Pancreas (tissue), 10 donors: ENCODE measurements around the gene LARP1B. TPM values are rescaled to one million over a fixed set of nuclear protein-coding genes. Genes with fewer than 3 reads are reported as not detected.

Source experiments
- ATAC-seq, 4 donors: fragments of 200-7000 bp; cut with Tn5 transposase; one replicate each; pipeline versions ENCODE4 v1.8.0 to v1.9.1; 2020; ENCODE audit warnings: mild to moderate bottlenecking in 4 of 4, moderate library complexity in 4 of 4
- DNase-seq, 6 donors: peaks; one replicate each; pipeline ENCODE4 v3.0.0-alpha.2; 2020
- FAIRE-seq: peaks from 2 replicates; lab custom pipeline; 2012; peaks lifted over from hg19 to GRCh38; lab: Jason Lieb, UNC
- H3K27ac ChIP-seq, 4 donors: fragments of 200-600 bp; sonication (generic); 1 replicate in 3 of 4; 2 replicates in 1 of 4; pipeline versions ENCODE4 v1.5.0 to v1.8.0; 2020
- H3K27me3 ChIP-seq, 4 donors: fragments of 200-600 bp; one replicate each; pipeline ENCODE4 v1.8.0; 2021
- H3K36me3 ChIP-seq, 3 donors: fragments of 200-600 bp; sonication (generic) in 1 of 3; one replicate each; pipeline versions ENCODE4 v1.5.0 to v1.8.0; 2020 to 2021
- H3K4me1 ChIP-seq, 3 donors: fragments of 200-600 bp; one replicate each; pipeline ENCODE4 v1.8.0; 2021
- H3K4me3 ChIP-seq, 4 donors: fragments of 200-600 bp; sonication (generic) in 2 of 4; one replicate each; pipeline versions ENCODE4 v1.5.0 to v1.8.0; 2020 to 2021
- H3K9me3 ChIP-seq, 4 donors: fragments of 200-600 bp; one replicate each; pipeline ENCODE4 v1.8.0; 2021
- WGBS, 2 donors: extraction: QIAGEN DNeasy Blood & Tissue Kit; methylation state at CpG; one replicate each; pipeline ENCODE4 v1.1.7; 2013; 5-methylcytosine and 5-hydroxymethylcytosine counted together
- intact Hi-C, 3 donors: fragments of 100-400 bp; cut with DNase I; formaldehyde crosslinking; loops; one replicate each; pipeline versions ENCODE4 v1.11.1 to v1.14.2; 2022
- polyA plus RNA-seq, 2 donors: library from polyadenylated mRNA; stranded (reverse); fragments of 200-250 nt; gene quantifications; one replicate each; pipeline ENCODE4 v1.2.3, GENCODE V29; 2013
- total RNA-seq, 6 donors: library from RNA; stranded (reverse); fragmentation: NEBNext Ultra II Directional in 4 of 6; extraction: Animal tissue kit (Norgen Biotek cat#: 25700) in 4 of 6; gene quantifications; one replicate each; pipeline versions ENCODE4 v1.2.1 to v1.2.4, GENCODE V29; 2021 to 2023
- TF ChIP-seq, protein P1 (sequence below), 4 donors: fragments of 200-600 bp; sonication (generic) in 3 of 4; IDR thresholded peaks; one replicate each; pipeline versions ENCODE4 v1.5.0 to v1.8.0; 2021; ENCODE audit warnings: antibody characterized with exemption in 4 of 4
- donor health status: healthy with polysubstance abuse.
- donor health status: DM: no; HTN: no; CAD: no; lungs with moderate emphysema.
- donor health status: DM: no; HTN: no; CAD: no.
- donor health status: control.
- donor health status: control.
- donor health status: Bipolar disorder and iron deficiency.
- donor health status: DM: yes; HTN: yes; CAD: no.
- donor health status: DM: no; HTN: no; CAD: no.
- donor health status: DM: no; HTN: no; CAD: no.
- donor health status: DM: yes; HTN: yes; CAD: no.

LARP1B gene
- total and polyA plus RNA-seq, 8 donors, result 19.2 to 34.2 (median 25.3) TPM

GRCh38 chr4:128158894-128159293 is 97.8 kb downstream of the LARP1B start:
- Histone ChIP-seq H3K9me3 (no peaks in the 10 kb centered on the region), H3K4me1 (peaks cover 11 to 18% (median 17%) of the 10 kb centered on the region in 3 donors), H3K27me3 (no peaks in the 10 kb centered on the region), H3K4me3 (no peak overlapping the region), H3K36me3 (no peaks in the 10 kb centered on the region), H3K27ac (no peak overlapping the region)
- ATAC-seq (no peak), DNase-seq (no peak), FAIRE-seq (no peak)
- WGBS, 2 donors, result 95 to 97% methylated on average over 2 of the region's 2 CpGs
- TF ChIP-seq, protein P1, sequence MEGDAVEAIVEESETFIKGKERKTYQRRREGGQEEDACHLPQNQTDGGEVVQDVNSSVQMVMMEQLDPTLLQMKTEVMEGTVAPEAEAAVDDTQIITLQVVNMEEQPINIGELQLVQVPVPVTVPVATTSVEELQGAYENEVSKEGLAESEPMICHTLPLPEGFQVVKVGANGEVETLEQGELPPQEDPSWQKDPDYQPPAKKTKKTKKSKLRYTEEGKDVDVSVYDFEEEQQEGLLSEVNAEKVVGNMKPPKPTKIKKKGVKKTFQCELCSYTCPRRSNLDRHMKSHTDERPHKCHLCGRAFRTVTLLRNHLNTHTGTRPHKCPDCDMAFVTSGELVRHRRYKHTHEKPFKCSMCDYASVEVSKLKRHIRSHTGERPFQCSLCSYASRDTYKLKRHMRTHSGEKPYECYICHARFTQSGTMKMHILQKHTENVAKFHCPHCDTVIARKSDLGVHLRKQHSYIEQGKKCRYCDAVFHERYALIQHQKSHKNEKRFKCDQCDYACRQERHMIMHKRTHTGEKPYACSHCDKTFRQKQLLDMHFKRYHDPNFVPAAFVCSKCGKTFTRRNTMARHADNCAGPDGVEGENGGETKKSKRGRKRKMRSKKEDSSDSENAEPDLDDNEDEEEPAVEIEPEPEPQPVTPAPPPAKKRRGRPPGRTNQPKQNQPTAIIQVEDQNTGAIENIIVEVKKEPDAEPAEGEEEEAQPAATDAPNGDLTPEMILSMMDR (IDR thresholded peaks at IDR 0.05), result no peak
- intact Hi-C loops, result no loop called here

DNA sequence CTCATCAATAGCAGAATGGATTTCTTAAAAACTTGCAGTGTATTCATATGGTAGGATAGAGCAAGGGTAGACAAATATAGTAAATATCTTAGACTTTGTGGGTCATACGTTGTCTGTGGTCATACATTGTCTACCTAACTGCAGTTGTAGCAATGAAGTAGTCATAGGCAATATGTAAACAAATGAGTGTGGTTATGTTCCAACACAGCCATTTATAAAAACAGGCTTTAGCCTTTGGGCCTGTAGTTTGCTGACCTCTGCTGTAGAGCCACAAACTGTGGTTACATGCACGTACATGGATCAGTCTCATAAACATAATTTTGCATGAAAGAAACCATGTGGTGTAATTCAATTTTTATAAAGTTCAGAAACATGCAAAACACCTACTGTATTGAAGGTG is 98.9 kb downstream of the LARP1B start:
- Histone ChIP-seq H3K27me3 (no peaks in the 10 kb centered on the region), H3K4me1 (peaks cover 8 to 18% (median 11%) of the 10 kb centered on the region in 3 donors), H3K9me3 (no peaks in the 10 kb centered on the region), H3K27ac (no peak overlapping the region), H3K4me3 (no peak overlapping the region), H3K36me3 (no peaks in the 10 kb centered on the region)
- WGBS, 2 donors, result 90 to 93% methylated on average over 2 of the region's 2 CpGs
- DNase-seq (no peak), ATAC-seq (peak; percentile 23 to 53 (median 45)), FAIRE-seq (no peak)
- intact Hi-C loops, result no loop called here
- TF ChIP-seq, protein P1 (IDR thresholded peaks at IDR 0.05), result no peak

DNA sequence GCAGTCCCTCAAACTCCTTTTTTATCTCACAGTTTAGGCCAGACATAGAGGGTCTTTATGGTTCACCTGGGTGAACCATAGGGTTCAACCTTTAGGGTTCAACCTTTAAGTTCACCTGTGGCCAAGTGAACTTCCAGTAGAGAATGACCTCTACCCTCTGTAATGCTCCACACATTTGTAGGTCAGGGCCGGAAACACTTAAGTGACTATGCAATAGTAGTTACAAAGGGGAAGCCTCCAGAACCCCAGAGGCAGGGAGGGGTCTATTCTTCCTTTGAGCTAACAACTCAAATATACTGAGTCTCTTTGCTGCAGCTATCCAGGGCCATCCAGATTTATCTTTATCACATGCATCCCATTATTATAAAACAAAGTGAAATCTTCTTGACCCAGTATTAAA is 100.0 kb downstream of the LARP1B start:
- WGBS, 2 donors, result 83 to 92% methylated on average over 1 of the region's 1 CpG
- intact Hi-C loops, result no loop called here

GRCh38 chr4:128162434-128162833 is 101.3 kb downstream of the LARP1B start:
- FAIRE-seq (no peak), DNase-seq (no peak), ATAC-seq (peak in 1 of 4 donors; percentile 31)
- Histone ChIP-seq H3K4me3 (no peak overlapping the region), H3K9me3 (no peaks in the 10 kb centered on the region), H3K4me1 (peaks cover 8 to 18% (median 11%) of the 10 kb centered on the region in 3 donors), H3K36me3 (peaks cover 0 to 4% (median 0%) of the 10 kb centered on the region in 3 donors), H3K27me3 (no peaks in the 10 kb centered on the region), H3K27ac (peak overlapping the region in 2 of 4 donors; percentile 53 to 67)
- intact Hi-C loops, result no loop called here
- 90 to 97% methylated on average over 1 of the region's 1 CpG for WGBS, 2 donors
- TF ChIP-seq, protein P1 (IDR thresholded peaks at IDR 0.05), result no peak

More for the DNA sequence above, 100.0 kb downstream of the LARP1B start:
- no peak overlapping the region for H3K4me3 ChIP-seq
- ATAC-seq, result no peak
- no peak for FAIRE-seq
- no peaks in the 10 kb centered on the region for H3K27me3 ChIP-seq
- TF ChIP-seq, protein P1 (IDR thresholded peaks at IDR 0.05), result no peak
- H3K4me1 ChIP-seq, result peaks cover 8 to 18% (median 11%) of the 10 kb centered on the region in 3 donors
- H3K9me3 ChIP-seq, result no peaks in the 10 kb centered on the region
- no peak for DNase-seq
- no peak overlapping the region for H3K27ac ChIP-seq
- no peaks in the 10 kb centered on the region for H3K36me3 ChIP-seq
